GM10847 (cell line): ENCODE results near the gene CUL2.

Experiments
- POLR2A ChIP-seq: IDR thresholded peaks from 2 replicates; pipeline ENCODE4 v1.6.1; 2011; ENCODE audit not compliant: insufficient read length; ENCODE audit errors: extremely low read depth

The CUL2 gene

GRCh38 chr10:35043796-35044344, 46.3 kb downstream of the CUL2 start:
- no peak for TF ChIP-seq POLR2A

- TF ChIP-seq POLR2A: no peak
These were observed 47.4 kb downstream of the CUL2 start for GRCh38 chr10:35042783-35043182.

GRCh38 chr10:35041502-35041879, 48.6 kb downstream of the CUL2 start:
- no peak for TF ChIP-seq POLR2A

GRCh38 chr10:35040760-35041501, 49.2 kb downstream of the CUL2 start:
- TF ChIP-seq POLR2A: no peak

DNA sequence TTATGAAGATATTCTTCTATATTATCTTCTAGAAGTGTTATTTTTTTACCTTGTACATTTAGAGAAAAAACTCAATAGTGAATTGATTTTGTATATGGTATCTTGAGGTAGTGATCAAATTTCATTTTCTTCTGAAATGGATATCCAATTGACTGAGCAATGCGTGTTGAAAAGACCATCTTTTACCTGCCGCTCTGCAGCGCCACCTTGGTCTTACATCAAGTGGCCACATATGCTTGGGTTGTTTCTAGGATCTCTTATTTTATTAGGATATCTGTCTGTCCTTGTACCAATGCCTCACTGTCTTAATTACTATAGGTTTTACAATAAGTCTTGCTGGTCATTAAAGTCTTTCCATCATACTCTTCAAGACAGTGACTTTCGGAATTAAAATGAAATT, 53.0 kb downstream of the CUL2 start:
- TF ChIP-seq POLR2A: no peak

GRCh38 chr10:35035606-35036005, 54.5 kb downstream of the CUL2 start:
- TF ChIP-seq POLR2A: no peak

DNA sequence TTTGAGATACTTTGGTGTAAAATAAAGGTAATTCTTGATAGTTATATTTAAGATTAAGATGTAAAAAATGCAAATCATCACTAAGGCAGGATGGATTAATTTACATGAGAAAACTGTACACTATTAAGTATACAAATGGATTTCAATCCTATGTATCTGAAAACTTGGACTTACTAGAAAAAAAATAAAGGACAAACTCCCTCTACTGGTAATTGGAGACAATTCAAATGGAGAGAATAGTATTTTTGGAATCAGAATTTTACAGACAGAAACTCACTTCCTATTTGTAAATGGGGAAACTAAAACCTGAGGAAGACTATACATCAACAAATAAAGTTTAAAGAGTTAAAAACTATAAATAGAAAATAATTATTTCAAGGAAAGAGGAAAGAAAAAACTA, 62.6 kb downstream of the CUL2 start:
- TF ChIP-seq POLR2A: no peak

GRCh38 chr10:35025916-35026315, 64.2 kb downstream of the CUL2 start:
- TF ChIP-seq POLR2A: no peak

DNA sequence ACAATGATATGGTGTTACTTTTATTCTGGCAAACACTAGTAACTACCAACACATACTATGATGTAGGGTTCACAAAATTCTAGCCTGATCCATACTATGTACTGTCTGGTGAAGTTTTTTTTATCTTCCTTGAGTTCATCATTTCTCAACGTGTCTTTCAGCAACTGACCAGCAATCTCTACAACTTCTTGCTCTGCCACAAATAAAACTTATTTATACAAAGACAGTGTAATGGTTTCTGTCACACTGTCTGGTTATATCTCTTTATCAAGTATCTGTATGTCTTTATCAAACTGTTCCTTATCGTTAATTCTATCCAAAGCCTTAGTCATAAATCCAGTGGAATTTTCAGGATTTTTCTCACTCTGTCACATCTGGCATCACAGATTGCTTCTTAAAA, 69.7 kb downstream of the CUL2 start:
- no peak for TF ChIP-seq POLR2A

DNA sequence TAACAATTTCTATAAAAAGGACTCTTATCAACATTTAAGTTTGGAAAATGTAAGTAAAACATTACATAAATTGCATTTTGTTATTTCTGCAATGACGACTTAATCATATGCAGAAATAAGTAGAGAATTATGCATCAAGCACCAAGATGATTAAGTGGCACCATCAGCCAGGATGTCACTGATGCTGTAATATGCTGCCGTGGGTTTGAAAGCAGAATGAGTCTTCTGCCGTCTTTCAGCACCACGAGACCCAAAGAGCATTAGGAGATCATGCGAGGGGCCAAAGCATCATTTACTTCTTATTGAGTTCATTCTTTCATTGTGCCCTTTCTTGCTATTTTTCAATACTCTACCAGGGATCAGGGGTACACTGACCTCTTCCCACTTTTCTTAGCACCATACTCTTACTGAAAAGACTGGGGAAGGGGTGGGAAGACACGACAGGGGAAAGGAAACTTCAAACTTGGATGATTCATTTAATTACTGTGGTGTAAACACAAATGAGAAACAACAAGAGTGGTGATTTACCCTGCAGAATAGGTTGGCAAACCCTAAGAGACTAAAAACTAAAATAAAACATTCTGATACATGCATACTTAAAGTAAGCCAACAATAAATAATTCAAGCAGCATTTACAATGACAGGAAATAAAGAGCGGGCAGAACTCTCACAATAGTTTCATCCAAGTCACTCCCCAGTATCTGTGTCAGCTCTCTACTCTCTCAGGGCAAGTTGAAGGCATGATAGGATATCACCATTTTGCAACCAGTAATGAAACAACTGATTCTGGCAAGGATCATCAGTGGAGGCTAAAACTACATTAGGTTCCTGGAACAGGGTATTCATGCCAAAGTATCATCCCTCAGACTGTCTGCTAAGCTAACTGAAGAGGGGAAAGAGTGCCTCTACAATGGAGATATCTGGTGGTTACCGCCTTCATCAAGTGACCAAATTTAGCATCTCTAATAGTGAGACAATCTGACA, 70.8 kb downstream of the CUL2 start:
- no peak for TF ChIP-seq POLR2A

DNA sequence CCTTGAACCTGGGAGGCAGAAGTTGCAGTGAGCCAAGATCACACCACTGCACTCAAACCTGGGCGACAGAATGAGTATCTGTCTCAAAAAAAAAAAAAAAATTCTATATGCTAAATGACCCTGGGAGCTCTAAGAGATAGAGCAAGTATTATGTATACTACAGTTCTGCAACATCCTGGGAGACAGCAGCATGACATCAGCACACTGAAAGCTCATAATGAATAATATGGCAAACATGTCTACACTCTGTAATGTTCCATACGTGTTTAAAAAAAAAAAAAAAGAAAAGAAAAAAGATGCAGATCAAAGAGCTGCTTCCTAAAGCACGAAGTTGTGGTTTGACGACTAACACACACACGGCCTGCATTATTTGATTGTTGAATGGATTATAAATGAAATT, 72.5 kb downstream of the CUL2 start:
- no peak for TF ChIP-seq POLR2A

- TF ChIP-seq POLR2A: no peak
These were observed 74.2 kb downstream of the CUL2 start for GRCh38 chr10:35015843-35016408.

GRCh38 chr10:35012781-35013180, 77.4 kb downstream of the CUL2 start:
- TF ChIP-seq POLR2A: no peak

DNA sequence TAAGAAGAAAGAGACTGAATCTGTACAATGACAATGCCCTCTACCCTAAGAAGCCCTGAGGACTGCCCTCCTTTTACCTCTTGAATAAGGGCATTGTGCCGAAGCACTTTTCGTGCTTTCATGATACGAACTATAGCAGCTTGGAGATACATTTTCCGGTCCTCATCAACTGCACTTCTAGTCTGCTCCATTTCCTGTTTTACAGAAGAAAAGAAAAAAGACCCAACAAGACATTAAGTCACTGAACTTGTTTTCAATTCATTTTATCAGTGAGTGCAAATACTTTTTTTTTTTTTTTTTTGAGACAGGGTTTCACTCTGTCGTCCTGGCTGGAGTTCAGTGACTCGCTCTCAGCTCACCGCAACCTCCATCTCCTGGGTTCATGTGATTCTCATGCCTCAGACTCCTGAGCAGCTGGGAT, 78.4 kb downstream of the CUL2 start:
- TF ChIP-seq POLR2A: no peak

- TF ChIP-seq POLR2A: no peak
These were observed 82.3 kb downstream of the CUL2 start for GRCh38 chr10:35007858-35008301.
